Activated T-helper 1 cell treated with anti-CD3 and anti-CD28 coated beads, Interleukin-12 subunit alpha, Interleukin-12 subunit beta, Interleukin-2, Interleukin-4 antibody, amounts not matched to agents 30 ng/mL and 10 ng/mL and 1 ng/mL, durations not matched to agents 14 hours and 24 hours and 36 hours (primary cell): ENCODE data around the gene ANKS1A. TPM values are rescaled to one million over a fixed set of nuclear protein-coding genes. Genes with fewer than 3 reads are reported as not detected.

ENCODE experiments used
- DNase-seq: peaks from one replicate; pipeline ENCODE4 v3.0.0; 2021; ENCODE audit warnings: low spot score
- H3K27ac Mint-ChIP-seq: one replicate; pipeline ENCODE4 v1.8.0; 2021; ENCODE audit warnings: mild to moderate bottlenecking, mixed read lengths
- H3K27me3 Mint-ChIP-seq: one replicate; pipeline ENCODE4 v1.8.0; 2022; ENCODE audit warnings: mild to moderate bottlenecking, moderate library complexity, mixed read lengths; ENCODE audit not compliant: insufficient read depth
- H3K36me3 Mint-ChIP-seq: one replicate; pipeline ENCODE4 v1.8.0; 2021; ENCODE audit warnings: low read depth, mixed read lengths
- H3K4me1 Mint-ChIP-seq: one replicate; pipeline ENCODE4 v1.8.0; 2021; ENCODE audit warnings: low read depth, mixed read lengths
- H3K4me3 Mint-ChIP-seq: one replicate; pipeline ENCODE4 v1.8.0; 2021; ENCODE audit warnings: mild to moderate bottlenecking, moderate library complexity, mixed read lengths
- H3K9me3 Mint-ChIP-seq: one replicate; pipeline ENCODE4 v1.8.0; 2021; ENCODE audit warnings: mixed read lengths
- intact Hi-C: fragments of 100-400 bp; cut with micrococcal nuclease; formaldehyde crosslinking; loops from one replicate; pipeline ENCODE4 v1.15.1; 2024
- total RNA-seq: library from RNA; stranded (reverse); gene quantifications from 2 replicates; pipeline ENCODE4 v1.2.3, GENCODE V29; 2022

ANKS1A gene
- total RNA-seq, 1 donor from 2014 or later: 9.5 TPM

- H3K4me1 Mint-ChIP-seq: no peaks in the 10 kb centered on the region
- H3K4me3 Mint-ChIP-seq: no peak overlapping the region
- H3K9me3 Mint-ChIP-seq: no peaks in the 10 kb centered on the region
- no peak overlapping the region for H3K27ac Mint-ChIP-seq
- no peak for DNase-seq
- H3K27me3 Mint-ChIP-seq: no peaks in the 10 kb centered on the region
- H3K36me3 Mint-ChIP-seq: no peaks in the 10 kb centered on the region
- intact Hi-C loops: no loop called here
Observed at GRCh38 chr6:35040398-35040797, 151.3 kb downstream of the ANKS1A start.

GRCh38 chr6:35041086-35041861, 152.2 kb downstream of the ANKS1A start:
- Mint-ChIP-seq H3K27me3 (no peaks in the 10 kb centered on the region), H3K27ac (no peak overlapping the region), H3K4me3 (no peak overlapping the region), H3K9me3 (no peaks in the 10 kb centered on the region), H3K36me3 (no peaks in the 10 kb centered on the region), H3K4me1 (no peaks in the 10 kb centered on the region)
- intact Hi-C loops: no loop called here
- no peak for DNase-seq

- DNase-seq: no peak
- intact Hi-C loops: no loop called here
- Mint-ChIP-seq H3K27me3 (no peaks in the 10 kb centered on the region), H3K4me1 (peaks cover 7% of the 10 kb centered on the region), H3K27ac (no peak overlapping the region), H3K4me3 (no peak overlapping the region), H3K36me3 (no peaks in the 10 kb centered on the region), H3K9me3 (no peaks in the 10 kb centered on the region)
Observed at GRCh38 chr6:35042031-35042815, 153.2 kb downstream of the ANKS1A start.

GRCh38 chr6:35043381-35044130, 154.5 kb downstream of the ANKS1A start:
- intact Hi-C loops: no loop called here
- Mint-ChIP-seq H3K27me3 (no peaks in the 10 kb centered on the region), H3K9me3 (no peaks in the 10 kb centered on the region), H3K4me3 (no peak overlapping the region), H3K4me1 (peaks cover 16% of the 10 kb centered on the region), H3K36me3 (no peaks in the 10 kb centered on the region), H3K27ac (no peak overlapping the region)
- DNase-seq: no peak

GRCh38 chr6:35044145-35044745, 155.2 kb downstream of the ANKS1A start:
- Mint-ChIP-seq H3K36me3 (no peaks in the 10 kb centered on the region), H3K27ac (no peak overlapping the region), H3K27me3 (no peaks in the 10 kb centered on the region), H3K4me1 (peaks cover 16% of the 10 kb centered on the region), H3K9me3 (no peaks in the 10 kb centered on the region), H3K4me3 (no peak overlapping the region)
- DNase-seq: no peak
- intact Hi-C loops: no loop called here

- H3K27ac Mint-ChIP-seq: no peak overlapping the region
Observed at GRCh38 chr6:35044761-35045421, 155.8 kb downstream of the ANKS1A start.

GRCh38 chr6:35046103-35046502, 157.0 kb downstream of the ANKS1A start:
- Mint-ChIP-seq H3K27me3 (no peaks in the 10 kb centered on the region), H3K9me3 (no peaks in the 10 kb centered on the region), H3K4me3 (no peak overlapping the region), H3K36me3 (no peaks in the 10 kb centered on the region), H3K4me1 (peaks cover 16% of the 10 kb centered on the region), H3K27ac (no peak overlapping the region)
- no peak for DNase-seq
- intact Hi-C loops: no loop called here

More at GRCh38 chr6:35044761-35045421, 155.8 kb downstream of the ANKS1A start:
- H3K4me1 Mint-ChIP-seq: peaks cover 16% of the 10 kb centered on the region
- intact Hi-C loops: no loop called here
- no peaks in the 10 kb centered on the region for H3K36me3 Mint-ChIP-seq
- H3K9me3 Mint-ChIP-seq: no peaks in the 10 kb centered on the region
- no peak overlapping the region for H3K4me3 Mint-ChIP-seq
- DNase-seq: no peak
- no peaks in the 10 kb centered on the region for H3K27me3 Mint-ChIP-seq

GRCh38 chr6:35046862-35047261, 157.8 kb downstream of the ANKS1A start:
- no peaks in the 10 kb centered on the region for H3K27me3 Mint-ChIP-seq
- H3K9me3 Mint-ChIP-seq: no peaks in the 10 kb centered on the region
- DNase-seq: no peak
- H3K4me1 Mint-ChIP-seq: peaks cover 16% of the 10 kb centered on the region
- no peaks in the 10 kb centered on the region for H3K36me3 Mint-ChIP-seq
- no peak overlapping the region for H3K27ac Mint-ChIP-seq
- intact Hi-C loops: no loop called here
- no peak overlapping the region for H3K4me3 Mint-ChIP-seq

- peaks cover 16% of the 10 kb centered on the region for H3K4me1 Mint-ChIP-seq
- intact Hi-C loops: loop anchor here (2.0 kb wide), 1 partner anchor 61 kb away; no protein-coding TSS in a partner anchor
- no peak overlapping the region for H3K27ac Mint-ChIP-seq
- no peak overlapping the region for H3K4me3 Mint-ChIP-seq
- H3K9me3 Mint-ChIP-seq: no peaks in the 10 kb centered on the region
- no peaks in the 10 kb centered on the region for H3K27me3 Mint-ChIP-seq
- no peak for DNase-seq
- no peaks in the 10 kb centered on the region for H3K36me3 Mint-ChIP-seq
Observed at GRCh38 chr6:35047265-35048011, 158.4 kb downstream of the ANKS1A start.

GRCh38 chr6:35048031-35048613, 159.1 kb downstream of the ANKS1A start:
- intact Hi-C loops: loop anchor here (2.0 kb wide), 1 partner anchor 61 kb away; no protein-coding TSS in a partner anchor
- no peaks in the 10 kb centered on the region for H3K36me3 Mint-ChIP-seq
- no peaks in the 10 kb centered on the region for H3K9me3 Mint-ChIP-seq
- H3K27ac Mint-ChIP-seq: no peak overlapping the region
- H3K4me3 Mint-ChIP-seq: no peak overlapping the region
- DNase-seq: no peak
- H3K4me1 Mint-ChIP-seq: peaks cover 16% of the 10 kb centered on the region
- no peaks in the 10 kb centered on the region for H3K27me3 Mint-ChIP-seq

GRCh38 chr6:35048631-35049083, 159.6 kb downstream of the ANKS1A start:
- DNase-seq: peak; percentile 4
- Mint-ChIP-seq H3K9me3 (no peaks in the 10 kb centered on the region), H3K4me3 (no peak overlapping the region), H3K27ac (no peak overlapping the region), H3K27me3 (no peaks in the 10 kb centered on the region), H3K4me1 (peaks cover 16% of the 10 kb centered on the region), H3K36me3 (no peaks in the 10 kb centered on the region)
- intact Hi-C loops: loop anchor here (2.0 kb wide), 1 partner anchor 62 kb away; no protein-coding TSS in a partner anchor
